HCT116 (cell line): ENCODE results near the gene KIAA1671. TPM values are rescaled to one million over a fixed set of nuclear protein-coding genes. Genes with fewer than 3 reads are reported as not detected.

Experiments used
- ATAC-seq: fragments of 200-7000 bp; cut with Tn5 transposase; 2 replicates; pipeline ENCODE4 v1.9.1; 2020; ENCODE audit warnings: mild to moderate bottlenecking, moderate library complexity
- BruUV-seq: library from RNA; stranded (reverse); fragments of 400-500 nt; replicated peaks from 2 replicates; lab custom pipeline; 2021; lab: Mats Ljungman, UMichigan
- CTCF ChIA-PET: fragments of 300-600 bp; sonication (Branson Sonifier 250); formaldehyde crosslinking; loops from one replicate; lab custom pipeline; 2021; ENCODE audit warnings: antibody characterized with exemption; lab: Charles Lee
- POLR2A ChIA-PET: fragments of 300-600, 350-600 bp; sonication (Branson Sonifier 250); formaldehyde crosslinking; loops from one replicate; lab custom pipeline; 2021; ENCODE audit warnings: antibody characterized with exemption; lab: Charles Lee
- RAD21 ChIA-PET, 2 experiments: fragments of 300-600 bp; sonication (Branson Sonifier 250); formaldehyde crosslinking; loops; one replicate each; lab custom pipeline; 2023; ENCODE audit warnings: low total read pairs in 2 of 2; ENCODE audit not compliant: uncharacterized antibody in 2 of 2, unreplicated experiment in 2 of 2, low non-redundant PET in 1 of 2; lab: Charles Lee
- DNase-seq: peaks from one replicate; pipeline ENCODE4 v3.0.0-alpha.2; 2010; ENCODE audit warnings: low read depth, low spot score
- H2AFZ ChIP-seq: fragments of 200-600 bp; shearing (Covaris generic), sonication (generic); 2 replicates; pipeline ENCODE4 v1.6.1; 2017; ENCODE audit warnings: low read depth, mixed run types, mixed read lengths, antibody characterized with exemption, low read length; ENCODE audit not compliant: poor library complexity, severe bottlenecking
- H3K27ac ChIP-seq: 2 replicates; pipeline ENCODE4 v1.5.1; 2012; ENCODE audit warnings: low read depth, low read length
- H3K27me3 ChIP-seq: fragments of 200-600 bp; sonication (generic); 2 replicates; pipeline ENCODE4 v1.6.1; 2016; ENCODE audit warnings: mixed run types, low read length, mixed read lengths; ENCODE audit not compliant: insufficient read depth
- H3K36me3 ChIP-seq, 2 experiments: fragments of 200-500 bp in 1 of 2; fragments of 200-600 bp in 1 of 2; sonication (Bioruptor generic) in 1 of 2; sonication (generic) in 1 of 2; 2 replicates each; pipeline versions ENCODE4 v1.5.1 to v1.6.1; 2014 to 2016; ENCODE audit warnings: low read length in 2 of 2, inconsistent platforms in 1 of 2, mixed read lengths in 1 of 2, mixed run types in 1 of 2; ENCODE audit not compliant: insufficient read depth in 2 of 2, control insufficient read depth in 1 of 2
- H3K4me1 ChIP-seq, 2 experiments: fragments of 200-600 bp in 1 of 2; sonication (generic) in 1 of 2; 2 replicates each; pipeline versions ENCODE4 v1.5.1 to v1.6.1; 2012 to 2017; ENCODE audit warnings: low read length in 2 of 2, inconsistent platforms in 1 of 2, mild to moderate bottlenecking in 1 of 2, mixed read lengths in 1 of 2, mixed run types in 1 of 2, moderate library complexity in 1 of 2; ENCODE audit not compliant: insufficient read depth in 2 of 2, control insufficient read depth in 1 of 2
- H3K4me2 ChIP-seq: fragments of 200-600 bp; sonication (generic); 2 replicates; pipeline ENCODE4 v1.6.1; 2017; ENCODE audit warnings: mixed run types, low read length, mixed read lengths
- H3K4me3 ChIP-seq, 2 experiments: fragments of 200-600 bp in 1 of 2; sonication (generic) in 1 of 2; replicated peaks in 1 of 2; 2 replicates each; pipeline ENCODE4 v1.5.1; 2011 to 2016; ENCODE audit warnings: low read length in 2 of 2, control low read depth in 1 of 2, low read depth in 1 of 2, mild to moderate bottlenecking in 1 of 2, mixed read lengths in 1 of 2, mixed run types in 1 of 2
- H3K79me2 ChIP-seq: fragments of 200-600 bp; sonication (generic); 2 replicates; pipeline ENCODE4 v1.6.1; 2017; ENCODE audit warnings: mild to moderate bottlenecking, mixed run types, low read length, moderate library complexity, mixed read lengths; ENCODE audit not compliant: insufficient read depth
- H3K9ac ChIP-seq: fragments of 200-600 bp; sonication (generic); 2 replicates; pipeline ENCODE4 v1.6.1; 2016; ENCODE audit warnings: low read length, mixed read lengths
- H3K9me2 ChIP-seq: fragments of 200-600 bp; sonication (generic), shearing (Covaris generic); 2 replicates; pipeline ENCODE4 v1.6.1; 2017; ENCODE audit warnings: mixed run types, mild to moderate bottlenecking, moderate library complexity; ENCODE audit not compliant: insufficient read depth
- H3K9me3 ChIP-seq, 2 experiments: fragments of 200-500 bp in 1 of 2; fragments of 200-600 bp in 1 of 2; sonication (Bioruptor generic) in 1 of 2; sonication (generic) in 1 of 2; 2 replicates each; pipeline ENCODE4 v1.6.1; 2014 to 2017; ENCODE audit warnings: low read length in 2 of 2, mixed read lengths in 2 of 2, inconsistent platforms in 1 of 2, low read depth in 1 of 2, mild to moderate bottlenecking in 1 of 2, mixed run types in 1 of 2, moderate library complexity in 1 of 2; ENCODE audit not compliant: control insufficient read depth in 1 of 2, insufficient read depth in 1 of 2
- H4K20me1 ChIP-seq: fragments of 200-600 bp; sonication (generic), shearing (Covaris generic); 2 replicates; pipeline ENCODE4 v1.6.1; 2017; ENCODE audit warnings: mixed run types, mild to moderate bottlenecking, moderate library complexity; ENCODE audit not compliant: insufficient read depth
- CBX3 ChIP-seq: IDR thresholded peaks from 2 replicates; pipeline ENCODE4 v1.6.1; 2012; ENCODE audit warnings: low read depth
- CEBPB ChIP-seq: IDR thresholded peaks from 2 replicates; pipeline ENCODE4 v1.6.1; 2012; ENCODE audit warnings: low read depth
- EGR1 ChIP-seq: IDR thresholded peaks from 2 replicates; pipeline ENCODE4 v1.6.1; 2012; ENCODE audit warnings: low read depth
- ELF1 ChIP-seq: IDR thresholded peaks from 2 replicates; pipeline ENCODE4 v1.6.1; 2012; ENCODE audit warnings: low read depth, borderline replicate concordance
- EZH2 ChIP-seq: fragments of 200-600 bp; sonication (generic); IDR thresholded peaks from 2 replicates; pipeline ENCODE4 v1.6.1; 2017; ENCODE audit warnings: antibody characterized with exemption, mixed run types
- FOSL1 ChIP-seq: IDR thresholded peaks from 2 replicates; pipeline ENCODE4 v1.6.1; 2012; ENCODE audit warnings: low read depth
- POLR2A ChIP-seq: IDR thresholded peaks from 2 replicates; pipeline ENCODE4 v1.7.0; 2011; ENCODE audit warnings: borderline replicate concordance; ENCODE audit not compliant: insufficient read depth, insufficient read length; ENCODE audit errors: extremely low read depth
- REST ChIP-seq: IDR thresholded peaks from 2 replicates; pipeline ENCODE4 v1.6.1; 2012; ENCODE audit warnings: low read depth
- YY1 ChIP-seq: IDR thresholded peaks from 2 replicates; pipeline ENCODE4 v1.6.1; 2011; ENCODE audit warnings: low read length, low read depth, moderate library complexity, mild to moderate bottlenecking; ENCODE audit not compliant: insufficient replicate concordance; ENCODE audit errors: extremely low read depth
- intact Hi-C: fragments of 100-400 bp; cut with micrococcal nuclease; formaldehyde crosslinking; loops from 2 replicates; pipeline ENCODE4 v1.10.0; 2022
- total RNA-seq: library from RNA; stranded (reverse); gene quantifications from one replicate; pipeline ENCODE4 v1.2.1, GENCODE V29; 2021; ENCODE audit not compliant: unreplicated experiment

The KIAA1671 gene
- total RNA-seq, 1 experiment from 2014 or later = 36.8 TPM

GRCh38 chr22:24975813-24976341 is 23.4 kb downstream of the KIAA1671 start:
- Histone ChIP-seq H3K27ac (no peak overlapping the region), H3K27me3 (no peaks in the 10 kb centered on the region), H3K9me3 (no peaks in the 10 kb centered on the region), H3K9ac (no peak overlapping the region), H3K79me2 (peaks cover 75% of the 10 kb centered on the region), H3K4me1 (peaks cover 47 to 75% of the 10 kb centered on the region in 2 experiments), H3K9me2 (no peaks in the 10 kb centered on the region), H3K36me3 (no peaks in the 10 kb centered on the region), H3K4me2 (no peak overlapping the region; the same call in 1 of the 2 replicates), H2AFZ (no peak overlapping the region), H3K4me3 (no peak overlapping the region), H4K20me1 (no peaks in the 10 kb centered on the region)
- TF ChIP-seq EZH2 (no peak), CBX3 (no peak), YY1 (no peak)
- RAD21 ChIA-PET = no interaction called here
- no TSS peak for BruUV-seq
- CTCF ChIA-PET = no interaction called here
- no peak for ATAC-seq
- no peak for DNase-seq
- intact Hi-C loops = no loop called here
- POLR2A ChIA-PET = interaction anchor here (0.6 to 1.3 kb wide), 2 partner anchors 8 to 17 kb away, joined by 3 read pairs; no protein-coding TSS in a partner anchor

GRCh38 chr22:24976442-24977218 is 24.1 kb downstream of the KIAA1671 start:
- BruUV-seq = no TSS peak
- Histone ChIP-seq H3K9me2 (no peaks in the 10 kb centered on the region), H3K79me2 (peaks cover 69% of the 10 kb centered on the region), H3K27ac (no peak overlapping the region), H3K4me3 (no peak overlapping the region), H3K27me3 (no peaks in the 10 kb centered on the region), H4K20me1 (no peaks in the 10 kb centered on the region), H3K9ac (no peak overlapping the region), H2AFZ (no peak overlapping the region), H3K9me3 (no peaks in the 10 kb centered on the region)
- DNase-seq = no peak
- intact Hi-C loops = no loop called here
- ATAC-seq = no peak
- TF ChIP-seq FOSL1 (no peak), CEBPB (no peak), EGR1 (no peak), ELF1 (no peak), POLR2A (no peak), REST (no peak), CBX3 (no peak)
- TF ChIP-seq, all 23 proteins: peak for 0
- ChIA-PET RAD21 (no interaction called here), POLR2A (interaction anchor here (0.6 to 1.3 kb wide), 2 partner anchors 9 to 18 kb away, joined by 3 read pairs; no protein-coding TSS in a partner anchor), CTCF (no interaction called here)
- Histone ChIP-seq H3K36me3 (no peaks in the 10 kb centered on the region), H3K4me2 (no peak overlapping the region; the same call in 1 of the 2 replicates), H3K4me1 (peaks cover 40 to 67% of the 10 kb centered on the region in 2 experiments)
